NCI-H2171 treated with DMSO at 0.1 percent for 48 hours (cell line): ENCODE data around the gene RUFY1.
"Not testable (repeated sequence)": the region's sequence is repeated elsewhere in the genome, so short reads cannot be mapped to it uniquely, and the experiment has no call there.

Source experiments
- DNase-seq: peaks from one replicate; lab custom pipeline; 2025; lab: John Stamatoyannopoulos, UW

The RUFY1 gene

DNA sequence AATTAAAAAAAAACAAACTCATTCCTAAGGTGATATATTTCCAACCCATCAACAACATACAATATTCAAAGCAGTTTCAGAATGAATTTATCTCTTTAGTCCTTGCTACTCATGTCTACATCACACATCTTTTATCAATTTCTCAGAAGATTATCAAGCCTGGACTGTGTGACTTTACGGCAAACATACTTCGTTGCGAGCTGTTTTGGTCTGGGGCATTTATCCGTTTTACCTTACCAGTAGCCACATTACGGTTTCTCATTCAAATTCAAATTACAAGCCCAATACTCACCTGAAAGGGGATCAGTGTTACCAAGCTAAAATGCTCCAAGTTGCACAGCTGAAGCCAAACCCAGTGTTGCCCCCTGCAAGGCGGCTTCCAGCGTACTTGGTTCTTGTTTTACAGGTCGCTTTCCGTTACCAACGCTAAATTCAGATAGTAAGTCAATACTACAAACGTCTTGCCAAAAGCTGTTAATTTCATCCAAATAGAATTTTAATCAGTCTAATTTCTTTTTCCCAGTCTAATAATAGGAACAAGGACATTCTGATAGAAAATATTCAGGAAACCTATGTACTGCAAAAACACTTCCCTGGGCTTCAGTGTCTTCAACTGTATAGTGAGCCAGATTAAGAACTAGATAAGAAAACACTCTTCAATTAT lies 71.3 kb downstream of the RUFY1 start:
- no peak for DNase-seq

DNA sequence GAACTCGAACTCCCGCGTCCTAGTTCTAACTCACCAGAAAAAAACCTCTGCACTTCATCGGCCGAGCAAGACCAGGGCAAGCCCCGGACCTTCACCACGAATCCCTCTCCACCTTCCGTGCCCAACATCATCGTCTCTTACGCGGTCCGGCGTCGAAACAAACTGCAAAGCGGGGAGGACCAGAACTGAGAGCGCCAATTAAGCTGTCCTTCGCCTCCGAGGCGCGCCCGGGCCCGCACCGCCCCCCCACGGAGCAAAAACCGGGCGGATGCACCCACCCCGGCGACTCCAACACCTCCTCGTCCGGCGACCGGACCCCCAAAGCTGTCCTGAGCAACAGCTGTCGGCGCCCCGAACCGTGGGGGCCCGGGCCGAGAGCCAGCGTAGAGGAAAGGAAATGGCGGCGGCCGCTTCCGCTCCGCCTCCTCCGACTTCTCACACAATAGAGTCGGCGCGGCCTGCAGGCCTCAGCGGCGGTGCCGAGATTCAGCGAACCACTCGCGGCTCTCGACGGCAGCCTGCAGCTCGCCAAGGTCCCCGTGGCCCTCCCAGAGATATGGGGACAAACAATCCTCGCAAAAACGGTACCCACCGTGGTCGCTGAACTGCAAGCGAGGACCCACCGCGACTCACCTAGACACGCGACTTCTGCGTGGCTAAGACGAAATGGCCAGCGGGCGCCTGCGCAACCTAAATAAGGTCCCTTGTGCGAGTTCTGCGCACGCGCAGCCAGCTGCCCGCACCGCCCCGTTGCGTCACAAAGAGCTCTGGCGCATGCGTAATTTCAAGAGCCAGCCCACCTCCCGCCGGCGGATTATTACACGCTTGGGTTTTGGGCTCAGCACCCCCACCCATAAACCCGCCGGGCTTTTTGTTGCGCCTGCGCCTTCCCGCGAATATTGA lies 72.9 kb downstream of the RUFY1 start, which contains the start of gene HNRNPH1:
TSS of gene HNRNPH1 (minus strand) at position 669 of the 903 bp plus-strand sequence. CDS start at position 131, 538 bp downstream.
- peak; percentile 94 for DNase-seq

DNA sequence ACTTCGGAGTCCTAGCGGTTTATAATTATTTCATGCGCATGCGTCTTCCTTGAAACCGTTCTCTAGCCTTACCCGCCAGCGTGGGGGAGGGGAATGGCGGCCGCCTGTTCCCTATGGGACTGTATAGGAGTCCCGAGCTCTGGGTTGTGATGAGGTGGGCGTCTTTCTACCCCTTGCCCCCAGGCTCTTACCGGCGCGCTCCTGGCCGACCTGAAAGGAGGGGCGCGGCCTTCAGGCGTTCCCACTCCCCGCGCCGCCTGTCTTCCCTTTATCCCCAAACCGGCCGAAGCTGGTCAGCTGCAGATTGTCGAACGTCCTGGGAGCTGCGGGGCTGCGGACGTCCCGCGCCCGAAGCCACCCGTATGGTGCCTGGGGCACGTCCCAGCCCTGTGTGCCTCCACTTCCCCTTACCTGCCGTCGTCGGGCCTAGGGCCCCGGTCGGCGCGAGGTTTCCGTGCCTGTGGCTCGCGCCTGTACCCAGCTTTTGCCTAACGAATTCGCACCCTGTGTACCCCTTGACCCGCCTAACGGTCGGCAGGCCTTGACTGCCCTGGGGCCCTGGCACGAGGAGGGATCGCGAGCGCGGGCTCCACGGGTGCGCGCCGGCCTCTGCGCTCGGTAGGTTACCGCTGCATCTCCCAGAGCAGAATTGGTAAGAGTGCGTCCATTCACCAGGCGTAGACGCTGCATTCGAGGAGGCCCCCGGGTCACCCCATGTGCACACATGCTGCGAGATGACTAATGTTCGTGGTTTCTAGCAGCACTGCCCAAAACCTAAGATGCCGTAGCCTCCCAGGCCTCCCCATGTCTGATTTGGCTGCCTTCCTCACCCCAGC lies 73.8 kb downstream of the RUFY1 start:
- DNase-seq: no peak

DNA sequence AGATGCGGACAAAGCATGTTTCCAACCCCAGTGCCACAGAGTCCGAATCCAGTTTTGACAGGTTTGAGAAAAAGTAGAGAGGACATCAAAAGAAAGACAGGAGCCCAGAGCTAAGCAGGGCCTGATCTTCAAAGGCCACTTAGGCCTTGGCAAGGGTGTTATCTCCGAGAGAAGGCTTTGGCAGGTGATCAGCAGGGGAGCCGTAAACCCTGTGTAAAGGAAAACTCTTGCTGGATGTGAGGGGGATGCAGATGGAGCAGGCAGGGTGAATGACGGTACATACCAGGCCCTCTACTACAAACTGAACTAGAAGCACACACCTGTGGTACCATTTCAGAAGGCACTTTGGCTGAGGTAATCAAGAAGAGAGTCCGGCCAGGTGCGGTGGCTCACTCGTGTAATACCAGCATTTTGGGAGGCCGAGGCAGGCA lies 74.5 kb downstream of the RUFY1 start:
- DNase-seq: peak; percentile 4

DNA sequence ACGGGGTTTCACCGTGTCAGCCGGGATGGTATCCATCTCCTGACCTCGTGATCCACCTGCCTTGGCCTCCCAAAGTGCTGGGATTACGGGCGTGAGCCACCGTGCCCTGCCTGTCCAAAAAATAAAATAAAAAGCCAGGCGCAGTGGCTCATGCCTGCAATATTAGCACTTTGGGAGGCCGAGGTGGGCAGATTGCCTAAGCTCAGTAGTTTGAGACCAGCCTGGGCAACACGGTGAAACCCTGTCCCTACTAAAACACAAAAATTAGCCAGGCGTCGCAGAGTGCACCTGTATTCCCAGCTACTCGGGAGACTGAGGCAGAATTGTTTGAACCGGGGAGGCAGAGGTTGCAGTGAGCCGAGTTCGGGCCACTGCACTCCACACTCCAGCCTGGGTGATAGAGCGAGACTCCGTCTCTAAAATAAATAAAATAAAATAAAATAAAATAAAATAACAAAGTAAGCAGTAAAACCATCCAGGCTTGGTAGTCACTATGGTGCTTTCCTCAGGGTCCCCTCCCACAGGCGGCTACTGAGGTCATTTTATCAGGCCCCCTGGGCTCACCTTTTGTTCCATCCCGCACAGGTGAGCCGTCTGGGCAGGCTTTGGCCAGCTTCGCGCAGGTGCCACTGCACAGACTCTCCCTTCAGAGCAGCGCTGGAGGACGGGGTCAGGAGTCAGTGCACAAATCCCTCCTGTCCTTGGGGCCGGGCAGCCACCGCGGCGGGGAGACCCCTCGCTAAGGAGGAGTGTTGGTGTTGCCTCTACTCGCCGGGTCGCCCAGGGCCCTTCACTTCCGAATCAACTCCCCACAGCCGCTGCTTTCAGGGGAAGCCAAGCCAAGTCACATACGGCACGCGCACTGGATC lies 83.4 kb downstream of the RUFY1 start:
- DNase-seq: not testable (repeated sequence)

DNA sequence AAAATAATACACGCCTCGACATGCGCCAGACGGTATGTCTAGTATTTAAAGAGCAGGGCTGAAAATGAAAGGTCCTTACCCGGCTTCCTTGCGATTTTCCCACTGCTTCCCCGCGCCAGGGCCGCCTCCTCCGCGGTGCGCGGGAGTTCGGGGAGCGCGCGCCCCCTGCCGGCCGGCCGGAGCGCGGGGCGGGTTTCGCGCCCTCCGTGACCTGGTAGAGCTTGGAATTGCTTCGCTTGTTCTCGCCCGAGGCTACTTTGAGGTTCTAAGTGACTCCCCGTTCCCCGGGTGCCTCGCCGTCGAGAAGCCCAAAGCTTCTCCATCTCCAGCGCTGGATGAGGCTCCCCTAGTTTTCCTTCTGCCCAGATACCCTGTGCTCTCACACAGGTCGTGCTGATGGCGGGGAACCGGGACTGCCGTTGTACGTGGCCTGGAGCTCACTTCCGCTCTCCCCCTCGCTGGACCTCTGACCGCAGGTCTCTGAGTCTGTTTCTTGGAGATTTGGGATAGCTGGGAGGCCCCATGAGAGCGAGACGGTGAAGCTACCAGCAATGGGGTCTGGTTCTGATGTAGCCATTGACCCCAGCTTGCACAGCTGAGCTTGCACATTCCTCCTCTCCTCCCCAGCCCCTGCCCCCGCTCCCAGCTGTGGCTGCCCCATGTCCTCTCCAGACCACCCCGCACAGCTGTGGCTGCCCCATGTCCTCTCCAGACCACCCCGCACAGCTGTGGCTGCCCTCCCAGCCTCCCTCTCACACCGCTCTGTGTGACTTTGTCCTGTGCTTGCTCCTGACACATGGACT lies 84.2 kb downstream of the RUFY1 start:
- not testable (repeated sequence) for DNase-seq

DNA sequence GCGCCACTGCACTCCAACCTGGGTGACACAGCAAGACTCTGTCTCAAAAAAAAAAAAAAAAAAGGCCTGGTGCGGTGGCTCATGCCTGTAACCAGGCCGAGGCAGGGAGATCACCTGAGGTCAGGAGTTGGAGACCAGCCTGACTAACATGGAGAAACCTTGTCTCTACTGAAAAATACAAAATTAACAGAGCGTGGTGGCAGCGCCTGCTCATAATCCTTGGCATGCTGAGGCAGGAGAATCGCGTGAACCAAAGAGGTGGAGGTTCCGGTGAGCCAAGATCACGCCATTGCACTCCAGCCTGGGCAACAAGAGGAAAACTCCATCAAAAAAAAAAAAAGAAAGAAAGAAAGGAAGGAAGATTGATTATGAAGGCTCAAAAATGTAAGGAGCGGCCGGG lies 88.9 kb downstream of the RUFY1 start:
- not testable (repeated sequence) for DNase-seq

DNA sequence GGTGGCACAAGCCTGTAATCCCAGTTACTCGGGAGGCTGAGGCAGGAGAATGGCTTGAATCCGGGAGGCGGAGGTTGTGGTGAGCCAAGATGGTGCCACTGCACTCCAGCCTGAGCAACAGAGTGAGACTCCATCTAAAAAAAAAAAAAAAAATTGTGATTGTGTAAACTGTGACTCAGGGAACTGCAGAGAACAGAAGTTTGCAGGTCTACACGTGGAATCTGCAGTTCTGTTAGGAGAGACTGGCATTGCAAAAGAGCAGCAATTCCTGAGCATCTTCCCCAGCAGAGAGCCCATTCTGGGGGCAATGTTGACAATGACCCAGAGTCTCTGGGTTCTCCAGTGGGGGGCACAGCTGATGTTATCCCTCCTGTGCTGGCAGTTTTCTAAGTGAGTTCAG lies 91.4 kb downstream of the RUFY1 start:
- DNase-seq: not testable (repeated sequence)

DNA sequence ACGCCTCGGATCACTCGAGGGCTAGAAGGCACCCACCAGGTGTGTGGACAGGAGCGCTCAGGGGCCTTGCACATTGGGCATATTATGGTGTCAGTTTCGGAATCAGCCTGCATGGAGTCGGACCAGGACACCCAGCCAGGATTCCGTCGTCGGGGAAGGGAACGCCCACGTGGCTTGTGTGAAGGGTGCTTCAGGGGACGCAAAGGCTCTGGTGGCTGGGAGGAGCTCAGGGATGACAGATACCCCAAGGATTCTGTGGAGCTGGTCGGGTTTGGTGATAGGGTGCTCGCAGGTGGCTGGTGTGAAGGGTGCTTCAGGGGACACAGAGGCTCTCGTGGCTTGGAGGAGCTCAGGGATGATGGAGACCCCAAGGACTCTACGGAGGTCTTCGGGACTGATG lies 92.3 kb downstream of the RUFY1 start:
- DNase-seq: not testable (repeated sequence)

DNA sequence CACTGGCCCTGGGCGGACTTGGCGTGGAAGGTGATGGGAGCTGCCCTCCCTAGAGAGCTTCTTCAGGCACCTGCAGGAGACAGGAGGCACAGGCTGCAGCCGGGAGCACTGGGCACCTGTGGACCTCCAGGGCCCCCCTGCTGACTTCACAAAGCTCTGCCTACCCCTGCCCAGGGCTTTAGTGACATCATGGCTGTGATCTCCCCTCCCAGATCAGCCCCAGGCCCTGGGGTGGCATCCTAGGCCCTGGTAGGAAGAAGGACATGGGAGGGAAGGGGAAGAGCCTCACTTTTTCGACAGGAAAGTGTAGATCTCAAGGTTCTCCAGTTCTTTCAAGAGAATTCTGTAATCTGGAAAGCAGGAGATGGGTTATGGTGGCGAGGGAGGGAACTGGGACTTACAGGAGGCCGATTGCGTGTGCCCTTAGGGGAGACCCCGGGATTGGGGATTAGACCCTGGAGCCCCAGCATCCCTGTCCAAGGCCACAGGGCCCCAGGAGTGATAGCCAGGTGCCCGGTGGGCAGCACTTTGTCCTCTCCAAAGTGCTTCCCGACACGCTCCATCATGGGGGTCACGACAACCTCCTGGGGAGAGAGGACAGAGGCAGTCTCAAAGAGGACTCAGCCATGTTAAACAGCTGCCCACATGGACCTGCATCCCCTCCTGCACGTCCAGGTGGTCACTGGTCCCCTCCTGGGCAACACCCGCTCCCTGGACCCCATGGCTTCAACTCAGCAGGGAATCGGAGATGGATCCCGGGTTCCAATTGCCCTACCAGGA lies 93.0 kb downstream of the RUFY1 start:
- DNase-seq: not testable (repeated sequence)

DNA sequence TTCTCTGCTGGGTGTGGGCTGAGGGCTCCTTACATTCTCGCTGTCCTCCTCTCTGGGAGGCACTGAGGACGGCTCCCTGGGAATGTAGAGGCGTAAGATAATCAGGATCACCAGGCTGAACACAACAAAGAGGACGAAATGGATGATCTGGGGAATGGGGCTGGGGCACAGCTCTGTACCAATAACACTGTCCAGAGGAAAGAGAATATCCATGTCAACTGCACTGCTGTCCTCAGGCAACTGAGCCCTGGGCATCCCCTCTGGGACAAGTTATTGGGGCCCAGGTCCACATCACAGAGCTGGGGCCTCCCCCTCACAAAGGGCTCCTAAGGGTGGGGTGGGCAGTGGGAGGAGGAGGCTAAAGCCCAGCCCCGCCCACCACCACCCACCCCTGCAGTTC lies 94.4 kb downstream of the RUFY1 start:
- not testable (repeated sequence) for DNase-seq

DNA sequence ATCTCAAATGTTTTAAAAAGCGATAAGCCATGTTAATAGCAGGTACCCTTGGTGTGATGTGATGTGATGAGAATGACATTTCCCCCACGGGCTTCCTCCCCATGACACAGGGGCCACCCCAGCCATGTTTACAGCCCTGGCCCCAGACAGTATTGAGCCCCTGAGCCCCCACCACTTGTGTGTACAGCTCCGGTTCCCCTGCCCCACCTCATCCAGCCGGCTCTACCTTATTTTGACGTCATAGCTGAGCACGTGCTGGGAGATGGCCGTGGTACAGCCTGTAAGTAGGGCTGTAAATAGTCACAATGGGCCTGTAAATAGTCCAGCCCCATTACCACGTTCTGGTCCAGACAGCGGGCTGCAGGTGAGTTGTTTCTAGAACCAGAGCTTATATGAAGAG lies 98.1 kb downstream of the RUFY1 start:
- DNase-seq: no peak

DNA sequence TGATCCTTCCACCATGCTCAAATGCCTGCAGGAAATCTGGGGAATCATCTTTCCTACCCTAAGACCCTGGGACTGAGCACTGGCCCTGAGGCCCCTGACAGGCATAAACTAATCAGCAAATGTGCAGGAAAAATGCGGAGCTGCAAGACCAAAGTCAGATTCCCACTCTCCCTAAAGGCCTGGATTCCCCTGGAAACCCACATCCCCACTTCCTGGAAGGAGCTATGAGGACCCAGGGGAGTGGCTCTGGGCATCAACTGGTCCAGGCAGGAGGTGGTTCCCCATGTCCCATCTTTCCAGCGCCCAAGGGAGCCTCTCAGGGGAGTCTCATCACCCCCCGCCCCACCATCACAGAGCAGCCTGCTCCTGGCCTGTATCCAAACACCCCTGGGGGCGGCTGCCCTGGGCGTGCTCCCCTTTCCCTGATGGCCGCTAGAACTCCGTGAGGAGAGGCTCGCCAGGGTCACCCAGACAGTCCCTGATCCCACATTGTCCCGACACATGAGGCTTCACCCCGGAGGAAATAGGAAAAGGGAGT lies 98.9 kb downstream of the RUFY1 start:
- DNase-seq: not testable (repeated sequence)

DNA sequence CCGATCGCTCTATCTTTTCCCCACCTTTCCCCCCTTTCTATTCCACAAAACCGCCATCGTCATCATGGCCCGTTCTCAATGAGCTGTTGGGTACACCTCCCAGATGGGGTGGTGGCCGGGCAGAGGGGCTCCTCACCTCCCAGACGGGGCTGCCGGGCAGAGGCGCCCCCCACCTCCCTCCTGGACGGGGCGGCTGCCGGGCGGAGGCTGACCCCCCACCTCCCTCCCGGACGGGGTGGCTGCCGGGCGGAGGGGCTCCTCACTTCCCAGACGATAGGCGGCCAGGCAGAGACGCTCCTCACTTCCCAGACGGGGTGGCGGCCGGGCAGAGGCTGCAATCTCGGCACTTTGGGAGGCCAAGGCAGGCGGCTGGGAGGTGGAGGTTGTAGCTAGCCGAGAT lies 99.9 kb downstream of the RUFY1 start:
- not testable (repeated sequence) for DNase-seq

DNA sequence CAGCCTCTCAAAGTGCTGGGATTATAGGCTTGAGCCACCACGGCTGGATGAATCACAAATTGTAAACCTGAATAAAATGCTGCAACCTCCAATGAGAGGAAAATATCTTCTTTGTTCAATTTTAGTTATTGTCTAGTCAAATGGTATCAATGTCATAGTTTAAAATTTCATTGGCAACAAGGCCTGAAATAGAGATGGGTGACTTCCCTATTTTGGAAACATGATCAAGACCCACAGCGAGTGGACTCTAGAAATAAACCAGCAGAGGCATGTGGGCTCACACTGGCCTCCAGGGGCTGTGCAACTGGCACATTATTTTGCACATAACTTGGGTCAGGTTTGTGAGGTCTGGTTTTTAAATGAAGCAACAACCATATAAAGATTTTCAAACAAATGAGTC lies 102.8 kb downstream of the RUFY1 start:
- not testable (repeated sequence) for DNase-seq

DNA sequence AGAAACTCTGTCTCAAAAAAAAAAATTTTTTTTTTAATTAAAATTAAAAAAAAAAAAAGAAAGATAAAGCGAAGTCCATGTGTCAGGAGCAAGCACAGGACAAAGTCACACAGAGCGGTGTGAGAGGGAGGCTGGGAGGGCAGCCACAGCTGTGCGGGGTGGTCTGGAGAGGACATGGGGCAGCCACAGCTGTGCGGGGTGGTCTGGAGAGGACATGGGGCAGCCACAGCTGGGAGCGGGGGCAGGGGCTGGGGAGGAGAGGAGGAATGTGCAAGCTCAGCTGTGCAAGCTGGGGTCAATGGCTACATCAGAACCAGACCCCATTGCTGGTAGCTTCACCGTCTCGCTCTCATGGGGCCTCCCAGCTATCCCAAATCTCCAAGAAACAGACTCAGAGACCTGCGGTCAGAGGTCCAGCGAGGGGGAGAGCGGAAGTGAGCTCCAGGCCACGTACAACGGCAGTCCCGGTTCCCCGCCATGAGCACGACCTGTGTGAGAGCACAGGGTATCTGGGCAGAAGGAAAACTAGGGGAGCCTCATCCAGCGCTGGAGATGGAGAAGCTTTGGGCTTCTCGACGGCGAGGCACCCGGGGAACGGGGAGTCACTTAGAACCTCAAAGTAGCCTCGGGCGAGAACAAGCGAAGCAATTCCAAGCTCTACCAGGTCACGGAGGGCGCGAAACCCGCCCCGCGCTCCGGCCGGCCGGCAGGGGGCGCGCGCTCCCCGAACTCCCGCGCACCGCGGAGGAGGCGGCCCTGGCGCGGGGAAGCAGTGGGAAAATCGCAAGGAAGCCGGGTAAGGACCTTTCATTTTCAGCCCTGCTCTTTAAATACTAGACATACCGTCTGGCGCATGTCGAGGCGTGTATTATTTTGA lies 107.2 kb downstream of the RUFY1 start:
- DNase-seq: not testable (repeated sequence)

DNA sequence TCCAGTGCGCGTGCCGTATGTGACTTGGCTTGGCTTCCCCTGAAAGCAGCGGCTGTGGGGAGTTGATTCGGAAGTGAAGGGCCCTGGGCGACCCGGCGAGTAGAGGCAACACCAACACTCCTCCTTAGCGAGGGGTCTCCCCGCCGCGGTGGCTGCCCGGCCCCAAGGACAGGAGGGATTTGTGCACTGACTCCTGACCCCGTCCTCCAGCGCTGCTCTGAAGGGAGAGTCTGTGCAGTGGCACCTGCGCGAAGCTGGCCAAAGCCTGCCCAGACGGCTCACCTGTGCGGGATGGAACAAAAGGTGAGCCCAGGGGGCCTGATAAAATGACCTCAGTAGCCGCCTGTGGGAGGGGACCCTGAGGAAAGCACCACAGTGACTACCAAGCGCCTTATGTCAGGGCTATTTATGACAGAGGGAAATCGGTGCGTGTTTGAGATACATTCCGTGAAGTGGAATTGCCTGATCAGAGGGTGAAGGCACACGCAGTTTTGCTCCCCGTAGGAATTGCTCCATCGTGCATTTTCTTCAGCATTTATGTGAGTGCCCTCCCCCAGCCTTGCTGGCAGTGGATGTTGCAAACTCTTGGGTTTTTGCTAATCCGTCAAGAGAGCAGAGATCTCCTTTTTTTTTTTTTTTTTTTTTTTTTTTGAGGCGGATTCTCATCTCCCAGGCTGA lies 108.0 kb downstream of the RUFY1 start:
- DNase-seq: peak; percentile 6
